Suprapubic skin (tissue), 3 donors: ENCODE data around the gene UBE2N.

Experiments
- POLR2AphosphoS5 ChIP-seq, 3 donors: sonication (generic); formaldehyde crosslinking; IDR thresholded peaks; one replicate each; pipeline ENCODE4 v1.6.1; 2017; ENCODE audit warnings: antibody characterized with exemption in 3 of 3
- TF ChIP-seq, protein P1 (sequence below), 2 donors: fragments of 200-600 bp in 1 of 2; fragments of 450-650 bp in 1 of 2; sonication (generic) in 1 of 2; IDR thresholded peaks; one replicate each; pipeline ENCODE4 v1.5.1; 2016 to 2019; ENCODE audit warnings: antibody characterized with exemption in 2 of 2, mild to moderate bottlenecking in 1 of 2, moderate library complexity in 1 of 2

DNA sequence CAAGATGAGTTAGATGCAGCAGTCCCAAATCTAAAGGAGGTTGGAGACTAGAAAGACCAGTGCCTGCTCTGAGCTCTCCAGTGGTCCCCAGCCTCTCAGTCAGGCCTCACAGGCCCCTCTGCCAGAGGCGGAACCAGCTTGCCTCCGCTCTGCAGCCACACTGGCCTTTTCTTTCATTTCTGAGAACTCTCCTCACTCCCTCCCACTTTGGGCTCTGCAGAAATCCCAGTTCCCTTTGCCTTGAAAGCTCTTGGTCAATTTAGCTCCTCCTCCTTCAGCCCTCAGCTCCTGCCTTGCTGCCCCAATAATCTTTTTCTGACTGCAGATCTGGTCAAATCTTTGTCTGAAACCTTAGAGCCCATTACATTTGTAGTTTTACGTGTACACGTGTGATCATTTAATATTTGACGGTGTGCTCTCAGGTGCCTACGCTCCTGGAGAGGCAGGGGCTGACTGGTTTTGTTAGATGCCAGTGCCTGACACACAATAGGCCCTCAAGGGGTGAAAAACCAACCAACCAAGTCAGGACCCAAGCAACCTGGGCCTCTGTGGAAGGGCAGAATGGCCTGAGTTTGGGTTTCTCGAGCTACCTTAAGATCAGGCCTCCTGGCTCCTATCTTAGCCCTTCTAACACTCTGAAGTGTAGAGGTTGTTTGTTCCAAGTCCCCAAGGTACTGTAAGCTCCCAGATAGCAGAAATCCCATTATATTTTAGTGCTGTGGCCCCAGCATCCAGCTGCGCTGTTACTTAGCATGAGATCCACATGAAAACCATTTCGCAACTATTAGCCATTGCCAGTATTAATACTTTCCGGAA is 65.1 kb downstream of the UBE2N start:
- TF ChIP-seq, protein P1, sequence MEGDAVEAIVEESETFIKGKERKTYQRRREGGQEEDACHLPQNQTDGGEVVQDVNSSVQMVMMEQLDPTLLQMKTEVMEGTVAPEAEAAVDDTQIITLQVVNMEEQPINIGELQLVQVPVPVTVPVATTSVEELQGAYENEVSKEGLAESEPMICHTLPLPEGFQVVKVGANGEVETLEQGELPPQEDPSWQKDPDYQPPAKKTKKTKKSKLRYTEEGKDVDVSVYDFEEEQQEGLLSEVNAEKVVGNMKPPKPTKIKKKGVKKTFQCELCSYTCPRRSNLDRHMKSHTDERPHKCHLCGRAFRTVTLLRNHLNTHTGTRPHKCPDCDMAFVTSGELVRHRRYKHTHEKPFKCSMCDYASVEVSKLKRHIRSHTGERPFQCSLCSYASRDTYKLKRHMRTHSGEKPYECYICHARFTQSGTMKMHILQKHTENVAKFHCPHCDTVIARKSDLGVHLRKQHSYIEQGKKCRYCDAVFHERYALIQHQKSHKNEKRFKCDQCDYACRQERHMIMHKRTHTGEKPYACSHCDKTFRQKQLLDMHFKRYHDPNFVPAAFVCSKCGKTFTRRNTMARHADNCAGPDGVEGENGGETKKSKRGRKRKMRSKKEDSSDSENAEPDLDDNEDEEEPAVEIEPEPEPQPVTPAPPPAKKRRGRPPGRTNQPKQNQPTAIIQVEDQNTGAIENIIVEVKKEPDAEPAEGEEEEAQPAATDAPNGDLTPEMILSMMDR (IDR thresholded peaks at IDR 0.05), result no peak
- TF ChIP-seq POLR2AphosphoS5 (IDR thresholded peaks at IDR 0.05), result no peak
